A673 (cell line): ENCODE results near the gene IFT20.

Experiments
- CTCF ChIP-seq: fragments of 300-800, 200-600 bp; sonication (generic); conservative IDR thresholded peaks from 2 replicates; pipeline ENCODE4 v1.5.1; 2017; ENCODE audit warnings: low read depth, mild to moderate bottlenecking, antibody characterized with exemption, low read length, moderate library complexity, mixed read lengths
- EZH2 ChIP-seq: fragments of 200-600 bp; sonication (generic); IDR thresholded peaks from 2 replicates; pipeline ENCODE4 v1.6.1; 2017; ENCODE audit warnings: borderline replicate concordance, low read depth, mild to moderate bottlenecking, mixed read lengths, antibody characterized with exemption, low read length; ENCODE audit not compliant: poor library complexity, severe bottlenecking

DNA sequence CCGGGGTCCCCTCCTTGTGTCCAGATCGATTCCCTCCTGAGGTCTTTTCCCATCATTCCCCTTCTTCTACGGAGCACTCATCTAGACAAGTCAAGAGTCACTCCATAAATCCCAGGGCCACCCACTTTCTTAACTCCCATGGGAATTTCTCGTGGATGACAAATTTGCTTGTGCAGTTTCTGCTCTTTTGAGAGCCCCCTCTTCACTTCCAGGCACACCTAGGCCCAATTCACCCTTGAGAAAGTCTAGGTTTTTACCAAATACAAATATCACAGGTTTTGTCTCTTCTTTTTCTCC lies 22.6 kb upstream of the IFT20 start:
- TF ChIP-seq CTCF (no peak), EZH2 (no peak)
